ENCODE data around the gene SFTPA2.
"Not testable (repeated sequence)": the region's sequence is repeated elsewhere in the genome, so short reads cannot be mapped to it uniquely, and the experiment has no call there.

DNA sequence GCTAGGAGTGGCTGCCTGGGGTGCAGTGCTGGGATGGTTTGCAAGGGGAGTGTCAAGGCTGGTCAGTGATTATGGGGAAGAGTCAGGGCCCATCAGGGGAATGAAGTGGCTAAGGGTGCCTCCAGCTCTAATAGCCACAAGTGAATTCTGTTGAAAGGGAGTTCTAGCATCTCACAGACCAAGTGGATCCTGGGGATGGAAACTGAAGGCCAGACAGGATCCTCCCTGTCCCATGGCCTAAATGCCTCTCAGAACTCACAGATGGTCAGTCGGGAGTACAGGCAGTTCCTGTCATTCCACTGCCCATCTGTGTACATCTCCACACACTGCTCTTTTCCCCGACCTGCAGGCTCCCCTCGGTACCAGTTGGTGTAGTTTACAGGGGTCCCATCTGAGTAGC is 3.2 kb downstream of the SFTPA2 start:
- TF ChIP-seq, protein P1, sequence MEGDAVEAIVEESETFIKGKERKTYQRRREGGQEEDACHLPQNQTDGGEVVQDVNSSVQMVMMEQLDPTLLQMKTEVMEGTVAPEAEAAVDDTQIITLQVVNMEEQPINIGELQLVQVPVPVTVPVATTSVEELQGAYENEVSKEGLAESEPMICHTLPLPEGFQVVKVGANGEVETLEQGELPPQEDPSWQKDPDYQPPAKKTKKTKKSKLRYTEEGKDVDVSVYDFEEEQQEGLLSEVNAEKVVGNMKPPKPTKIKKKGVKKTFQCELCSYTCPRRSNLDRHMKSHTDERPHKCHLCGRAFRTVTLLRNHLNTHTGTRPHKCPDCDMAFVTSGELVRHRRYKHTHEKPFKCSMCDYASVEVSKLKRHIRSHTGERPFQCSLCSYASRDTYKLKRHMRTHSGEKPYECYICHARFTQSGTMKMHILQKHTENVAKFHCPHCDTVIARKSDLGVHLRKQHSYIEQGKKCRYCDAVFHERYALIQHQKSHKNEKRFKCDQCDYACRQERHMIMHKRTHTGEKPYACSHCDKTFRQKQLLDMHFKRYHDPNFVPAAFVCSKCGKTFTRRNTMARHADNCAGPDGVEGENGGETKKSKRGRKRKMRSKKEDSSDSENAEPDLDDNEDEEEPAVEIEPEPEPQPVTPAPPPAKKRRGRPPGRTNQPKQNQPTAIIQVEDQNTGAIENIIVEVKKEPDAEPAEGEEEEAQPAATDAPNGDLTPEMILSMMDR (IDR thresholded peaks at IDR 0.05; ENCODE audit: poor library complexity) = not testable (repeated sequence)
- TF ChIP-seq EZH2phosphoT487 (IDR thresholded peaks at IDR 0.05; ENCODE audit: low read depth, severe bottlenecking, unreplicated experiment) = not testable (repeated sequence)

All from hepatocyte (in vitro differentiated cells).